ENCODE data around the gene ETFBKMT.
"Not testable (repeated sequence)": the region's sequence is repeated elsewhere in the genome, so short reads cannot be mapped to it uniquely, and the experiment has no call there.

The ETFBKMT gene

GRCh38 chr12:31655208-31655607, 4.3 kb upstream of the ETFBKMT start:
- in situ Hi-C loops (cut with HindIII; ENCODE audit: low sequenced_read_pairs), result no loop called here

- in situ Hi-C loops (cut with HindIII; ENCODE audit: low sequenced_read_pairs), result no loop called here
These were observed 3.7 kb upstream of the ETFBKMT start for GRCh38 chr12:31655792-31656191.

- in situ Hi-C loops (cut with HindIII; ENCODE audit: low sequenced_read_pairs), result no loop called here
These were observed 909 bp upstream of the ETFBKMT start for GRCh38 chr12:31658471-31659086.

- in situ Hi-C loops (cut with HindIII; ENCODE audit: low sequenced_read_pairs), result no loop called here
These were observed 2.8 kb downstream of the ETFBKMT start for GRCh38 chr12:31662176-31662849.

- in situ Hi-C loops (cut with HindIII; ENCODE audit: low sequenced_read_pairs), result no loop called here
These were observed 4.1 kb downstream of the ETFBKMT start for GRCh38 chr12:31663576-31663975.

GRCh38 chr12:31664038-31664437, 4.5 kb downstream of the ETFBKMT start:
- in situ Hi-C loops (cut with HindIII; ENCODE audit: low sequenced_read_pairs), result no loop called here

GRCh38 chr12:31669020-31669419, 9.5 kb downstream of the ETFBKMT start:
- in situ Hi-C loops (cut with HindIII; ENCODE audit: low sequenced_read_pairs), result no loop called here

GRCh38 chr12:31669582-31669981, 10.1 kb downstream of the ETFBKMT start:
- in situ Hi-C loops (cut with HindIII; ENCODE audit: low sequenced_read_pairs), result not testable (repeated sequence)

GRCh38 chr12:31672521-31672920, 13.0 kb downstream of the ETFBKMT start:
- in situ Hi-C loops (cut with HindIII; ENCODE audit: low sequenced_read_pairs), result no loop called here

GRCh38 chr12:31682136-31682962, 22.9 kb downstream of the ETFBKMT start:
- in situ Hi-C loops (cut with HindIII; ENCODE audit: low sequenced_read_pairs), result no loop called here

- in situ Hi-C loops (cut with HindIII; ENCODE audit: low sequenced_read_pairs), result no loop called here
These were observed 26.3 kb downstream of the ETFBKMT start for GRCh38 chr12:31685801-31686200.

- in situ Hi-C loops (cut with HindIII; ENCODE audit: low sequenced_read_pairs), result no loop called here
These were observed 27.6 kb downstream of the ETFBKMT start for GRCh38 chr12:31687101-31687527.

- in situ Hi-C loops (cut with HindIII; ENCODE audit: low sequenced_read_pairs), result not testable (repeated sequence)
These were observed 30.4 kb downstream of the ETFBKMT start for GRCh38 chr12:31689921-31690320.

GRCh38 chr12:31702047-31702446, 42.6 kb downstream of the ETFBKMT start:
- in situ Hi-C loops (cut with HindIII; ENCODE audit: low sequenced_read_pairs), result loop anchor here (10.0 kb wide), 1 partner anchor 373 kb away; no protein-coding TSS in a partner anchor

- in situ Hi-C loops (cut with HindIII; ENCODE audit: low sequenced_read_pairs), result loop anchor here (10.0 kb wide), 1 partner anchor 369 kb away; no protein-coding TSS in a partner anchor
These were observed 46.1 kb downstream of the ETFBKMT start for GRCh38 chr12:31705621-31706020.

- in situ Hi-C loops (cut with HindIII; ENCODE audit: low sequenced_read_pairs), result loop anchor here (10.0 kb wide), 1 partner anchor 367 kb away; no protein-coding TSS in a partner anchor
These were observed 48.6 kb downstream of the ETFBKMT start for GRCh38 chr12:31708118-31708517.

- in situ Hi-C loops (cut with HindIII; ENCODE audit: low sequenced_read_pairs), result no loop called here
These were observed 50.7 kb downstream of the ETFBKMT start for GRCh38 chr12:31710021-31710818.

- in situ Hi-C loops (cut with HindIII; ENCODE audit: low sequenced_read_pairs), result no loop called here
These were observed 53.4 kb downstream of the ETFBKMT start for GRCh38 chr12:31712877-31713276.

- in situ Hi-C loops (cut with HindIII; ENCODE audit: low sequenced_read_pairs), result no loop called here
These were observed 55.2 kb downstream of the ETFBKMT start for GRCh38 chr12:31714406-31715271.

Measured in DLD1 (cell line).